ENCODE results near the gene GOLGA5.
A peak's percentile ranks its signal among the peaks of the same experiment; 100 is the strongest.
"Not testable (repeated sequence)": the region's sequence is repeated elsewhere in the genome, so short reads cannot be mapped to it uniquely, and the experiment has no call there.

Gene GOLGA5

GRCh38 chr14:92793709-92794546 is at the start of gene GOLGA5:
GOLGA5 (plus strand) TSS chr14:92794305; CDS start chr14:92797438, 3,133 bp downstream.
- DNase-seq: peak; percentile 98

GRCh38 chr14:92747701-92748258 is 46.3 kb upstream of the GOLGA5 start:
- peak; percentile 14 for DNase-seq

GRCh38 chr14:92748259-92749016 is 45.7 kb upstream of the GOLGA5 start, which contains the start of gene LGMN:
LGMN (minus strand) TSS chr14:92748627; CDS start chr14:92732786, 15,841 bp downstream.
- peak; percentile 93 for DNase-seq

DNA sequence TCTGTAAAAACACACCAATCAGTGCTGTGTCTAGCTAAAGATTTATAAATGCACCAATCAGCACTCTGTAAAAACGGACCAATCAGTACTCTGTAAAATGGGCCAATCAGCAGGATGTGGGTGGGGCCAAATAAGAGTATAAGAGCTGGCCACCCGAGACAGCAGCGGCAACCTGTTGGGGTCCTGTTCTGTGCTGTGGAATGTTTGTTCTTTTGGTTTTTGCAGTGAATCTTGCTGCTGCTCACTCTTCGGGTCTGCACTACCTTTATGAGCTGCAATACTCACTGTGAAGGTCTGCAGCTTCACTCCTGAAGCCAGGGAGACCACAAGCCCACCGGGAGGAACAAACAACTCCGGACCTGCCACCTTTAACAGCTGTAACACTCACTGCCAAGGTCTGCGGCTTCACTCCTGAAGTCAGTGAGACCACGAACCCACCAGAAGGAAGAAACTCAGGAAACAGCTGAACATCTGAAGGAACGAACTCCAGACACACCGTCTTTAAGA is 43.8 kb upstream of the GOLGA5 start:
- DNase-seq: not testable (repeated sequence)

DNA sequence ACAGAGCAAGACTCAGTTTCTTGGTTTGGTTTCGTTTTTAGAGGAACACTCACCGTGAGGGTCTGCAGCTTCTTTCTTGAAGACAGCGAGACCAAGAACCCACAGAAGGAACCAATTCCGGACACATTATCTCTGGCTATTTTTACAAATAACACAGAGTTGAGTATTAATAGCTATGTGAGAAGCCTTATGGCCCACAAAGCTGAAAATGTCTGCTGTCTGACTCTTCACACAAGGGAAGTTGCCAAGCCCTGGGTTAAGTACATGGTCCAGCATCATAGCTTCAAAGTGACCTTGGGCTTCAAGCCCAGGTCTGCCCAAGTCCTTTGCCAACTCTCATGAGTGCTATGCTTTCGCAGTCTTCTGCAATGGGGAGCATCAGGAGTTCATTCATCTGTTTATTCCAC is 43.1 kb upstream of the GOLGA5 start:
- no peak for DNase-seq

- DNase-seq: no peak
Measured at GRCh38 chr14:92751819-92752218, 42.3 kb upstream of the GOLGA5 start.

- DNase-seq: no peak
Measured at GRCh38 chr14:92753250-92753649, 40.9 kb upstream of the GOLGA5 start.

GRCh38 chr14:92754966-92755365 is 39.1 kb upstream of the GOLGA5 start:
- DNase-seq: no peak

- peak; percentile 28 for DNase-seq
Measured at GRCh38 chr14:92755495-92755894, 38.6 kb upstream of the GOLGA5 start.

DNA sequence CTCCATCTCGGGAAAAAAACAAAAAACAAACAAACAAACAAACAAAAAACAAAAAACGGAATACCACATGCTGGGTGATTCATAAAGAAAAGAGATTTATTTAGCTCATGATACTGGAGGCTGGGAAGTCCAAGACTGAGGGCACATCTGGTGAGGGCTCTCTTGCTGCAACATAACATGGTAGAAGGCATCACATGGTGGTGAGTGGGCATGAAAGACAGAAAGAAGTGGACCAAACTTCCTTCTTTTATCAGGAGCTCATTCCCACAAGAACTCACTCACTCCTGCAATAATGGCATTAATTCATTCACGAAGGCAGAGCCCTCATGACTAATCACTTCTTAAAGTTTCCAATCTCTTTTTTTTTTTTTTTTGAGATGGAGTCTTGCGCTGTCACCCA is 37.7 kb upstream of the GOLGA5 start:
- no peak for DNase-seq

- peak; percentile 30 for DNase-seq
Measured at GRCh38 chr14:92759300-92759678, 34.8 kb upstream of the GOLGA5 start.

GRCh38 chr14:92759679-92760523 is 34.2 kb upstream of the GOLGA5 start:
- DNase-seq: no peak

DNA sequence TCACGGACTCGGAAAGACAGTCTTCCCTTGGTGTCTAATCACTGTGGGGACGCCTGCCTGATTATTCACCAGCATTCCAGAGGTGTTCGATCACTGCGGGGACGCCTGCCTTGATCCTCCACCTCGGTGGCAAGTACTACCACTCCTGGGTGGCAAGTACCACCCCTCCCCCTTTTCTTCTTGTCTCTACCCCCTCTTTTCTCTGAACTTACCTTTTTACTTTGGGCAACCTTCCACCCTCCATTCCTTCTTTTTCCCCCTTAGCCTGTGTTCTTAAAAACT is 33.6 kb upstream of the GOLGA5 start:
- DNase-seq: no peak

GRCh38 chr14:92763666-92764631 is 30.2 kb upstream of the GOLGA5 start:
- not testable (repeated sequence) for DNase-seq

DNA sequence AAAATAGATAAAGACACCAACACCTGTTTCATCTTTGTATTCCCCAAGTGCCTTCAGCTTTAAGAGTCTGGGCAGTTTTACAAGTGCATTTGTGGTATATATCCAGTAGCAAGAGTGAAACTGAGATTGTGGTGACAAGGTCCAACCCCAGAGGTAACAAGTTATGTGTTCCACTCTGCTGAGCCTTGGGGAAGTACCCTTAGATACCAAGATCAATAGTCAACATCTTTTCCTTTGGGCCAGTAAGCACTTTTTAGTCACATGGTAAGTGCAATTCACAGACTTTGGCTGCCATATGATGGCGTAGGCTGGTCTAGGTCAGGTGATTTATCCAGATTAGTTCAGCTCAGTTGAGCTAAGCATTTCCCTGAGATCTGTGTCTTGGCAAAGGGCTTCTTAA is 25.9 kb upstream of the GOLGA5 start:
- not testable (repeated sequence) for DNase-seq

DNA sequence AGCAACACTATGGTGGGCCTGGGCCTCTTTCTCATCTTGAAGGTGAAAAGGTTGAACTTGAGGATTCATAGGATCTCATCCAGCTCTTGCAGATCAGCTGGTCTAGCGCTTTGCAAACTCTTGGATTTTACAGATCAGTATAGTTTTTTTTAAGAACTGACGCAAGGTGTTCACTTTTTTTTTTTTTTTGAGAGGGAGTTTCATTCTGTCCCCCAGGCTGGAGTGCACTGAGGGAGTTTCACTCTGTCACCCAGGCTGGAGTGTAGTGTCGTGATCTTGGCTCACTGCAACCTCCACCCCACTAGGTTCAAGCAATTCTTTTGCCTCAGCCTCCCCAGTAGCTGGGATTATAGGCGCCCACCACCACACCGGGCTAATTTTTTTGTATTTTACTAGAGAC is 25.3 kb upstream of the GOLGA5 start:
- no peak for DNase-seq

DNA sequence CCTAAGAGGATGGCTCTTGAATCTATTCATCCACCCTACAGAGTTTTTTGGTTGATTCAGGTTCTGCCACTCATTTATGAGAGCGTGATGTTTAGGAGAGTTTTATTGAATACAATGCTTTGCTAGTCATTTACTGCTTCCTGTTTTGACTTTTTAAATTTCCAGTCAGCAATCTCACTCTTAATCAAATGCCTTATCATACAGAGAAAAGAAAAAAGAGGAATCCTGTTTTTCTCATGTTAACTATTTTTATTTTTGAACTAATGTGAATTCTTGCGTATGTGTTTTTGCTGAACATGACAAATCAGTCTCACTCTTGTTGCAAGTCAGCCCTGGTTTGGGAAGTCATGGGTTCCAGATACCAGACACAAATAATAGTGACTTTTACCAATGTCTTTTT is 23.6 kb upstream of the GOLGA5 start:
- DNase-seq: no peak

- DNase-seq: no peak
Measured at GRCh38 chr14:92774572-92774971, 19.5 kb upstream of the GOLGA5 start.

DNA sequence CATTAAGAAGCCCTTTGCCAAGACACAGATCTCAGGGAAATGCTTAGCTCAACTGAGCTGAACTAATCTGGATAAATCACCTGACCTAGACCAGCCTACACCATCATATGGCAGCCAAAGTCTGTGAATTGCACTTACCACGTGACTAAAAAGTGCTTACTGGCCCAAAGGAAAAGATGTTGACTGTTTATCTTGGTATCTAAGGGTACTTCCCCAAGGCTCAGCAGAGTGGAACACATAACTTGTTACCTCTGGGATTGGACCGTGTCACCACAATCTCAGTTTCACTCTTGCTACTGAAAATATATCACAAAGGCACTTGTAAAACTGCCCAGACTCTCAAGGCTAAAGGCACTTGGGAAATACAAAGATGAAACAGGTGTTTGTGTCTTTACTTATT is 18.8 kb upstream of the GOLGA5 start:
- not testable (repeated sequence) for DNase-seq

GRCh38 chr14:92778868-92779565 is 15.1 kb upstream of the GOLGA5 start:
- peak; percentile 20 for DNase-seq
